Measurements from ENCODE around the gene EZH1.

GRCh38 chr17:42751628-42752027 lies 6.8 kb upstream of the EZH1 start:
- TF ChIP-seq POLR2A (IDR thresholded peaks at IDR 0.05; ENCODE audit: low read length) (no peak), GATA1 (IDR thresholded peaks at IDR 0.05; ENCODE audit: low read depth, low read length) (no peak)

Measured in erythroblast (primary cell).